ENCODE measurements around the gene DNASE1L1.
"Not testable (repeated sequence)": the region's sequence is repeated elsewhere in the genome, so short reads cannot be mapped to it uniquely, and the experiment has no call there.

Gene DNASE1L1

GRCh38 chrX:154401045-154401799 lies 7.8 kb downstream of the DNASE1L1 start:
- TF ChIP-seq, protein P1, sequence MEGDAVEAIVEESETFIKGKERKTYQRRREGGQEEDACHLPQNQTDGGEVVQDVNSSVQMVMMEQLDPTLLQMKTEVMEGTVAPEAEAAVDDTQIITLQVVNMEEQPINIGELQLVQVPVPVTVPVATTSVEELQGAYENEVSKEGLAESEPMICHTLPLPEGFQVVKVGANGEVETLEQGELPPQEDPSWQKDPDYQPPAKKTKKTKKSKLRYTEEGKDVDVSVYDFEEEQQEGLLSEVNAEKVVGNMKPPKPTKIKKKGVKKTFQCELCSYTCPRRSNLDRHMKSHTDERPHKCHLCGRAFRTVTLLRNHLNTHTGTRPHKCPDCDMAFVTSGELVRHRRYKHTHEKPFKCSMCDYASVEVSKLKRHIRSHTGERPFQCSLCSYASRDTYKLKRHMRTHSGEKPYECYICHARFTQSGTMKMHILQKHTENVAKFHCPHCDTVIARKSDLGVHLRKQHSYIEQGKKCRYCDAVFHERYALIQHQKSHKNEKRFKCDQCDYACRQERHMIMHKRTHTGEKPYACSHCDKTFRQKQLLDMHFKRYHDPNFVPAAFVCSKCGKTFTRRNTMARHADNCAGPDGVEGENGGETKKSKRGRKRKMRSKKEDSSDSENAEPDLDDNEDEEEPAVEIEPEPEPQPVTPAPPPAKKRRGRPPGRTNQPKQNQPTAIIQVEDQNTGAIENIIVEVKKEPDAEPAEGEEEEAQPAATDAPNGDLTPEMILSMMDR (IDR thresholded peaks at IDR 0.05; ENCODE audit: control insufficient read depth, insufficient read depth, low read depth, low read length, missing control alignments), result no peak
- DNase-seq (ENCODE audit: low read depth), result no peak
- H3K4me3 ChIP-seq (ENCODE audit: control insufficient read depth, low read depth, low read length), result no peak overlapping the region

DNA sequence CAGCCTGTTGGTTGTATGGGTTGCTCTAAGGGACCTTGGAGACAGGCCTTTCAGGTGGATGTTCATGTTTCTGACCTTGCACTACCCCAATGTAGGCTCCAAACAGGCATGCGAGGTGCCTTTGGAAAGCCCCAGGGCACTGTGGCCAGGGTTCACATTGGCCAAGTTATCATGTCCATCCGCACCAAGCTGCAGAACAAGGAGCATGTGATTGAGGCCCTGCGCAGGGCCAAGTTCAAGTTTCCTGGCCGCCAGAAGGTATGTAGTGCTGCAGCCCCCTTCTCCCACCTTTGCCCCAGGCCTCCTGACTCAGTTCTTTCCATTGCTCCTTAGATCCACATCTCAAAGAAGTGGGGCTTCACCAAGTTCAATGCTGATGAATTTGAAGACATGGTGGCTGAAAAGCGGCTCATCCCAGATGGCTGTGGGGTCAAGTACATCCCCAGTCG lies 8.7 kb downstream of the DNASE1L1 start:
- H3K4me3 ChIP-seq (ENCODE audit: control insufficient read depth, low read depth, low read length), result peak overlapping the region; percentile 69
- DNase-seq (ENCODE audit: low read depth), result not testable (repeated sequence)

GRCh38 chrX:154399527-154400368 lies 9.3 kb downstream of the DNASE1L1 start:
- H3K4me3 ChIP-seq (ENCODE audit: control insufficient read depth, low read depth, low read length), result peak overlapping the region; percentile 69
- DNase-seq (ENCODE audit: low read depth), result no peak
- TF ChIP-seq, protein P1 (IDR thresholded peaks at IDR 0.05; ENCODE audit: control insufficient read depth, insufficient read depth, low read depth, low read length, missing control alignments), result no peak

DNA sequence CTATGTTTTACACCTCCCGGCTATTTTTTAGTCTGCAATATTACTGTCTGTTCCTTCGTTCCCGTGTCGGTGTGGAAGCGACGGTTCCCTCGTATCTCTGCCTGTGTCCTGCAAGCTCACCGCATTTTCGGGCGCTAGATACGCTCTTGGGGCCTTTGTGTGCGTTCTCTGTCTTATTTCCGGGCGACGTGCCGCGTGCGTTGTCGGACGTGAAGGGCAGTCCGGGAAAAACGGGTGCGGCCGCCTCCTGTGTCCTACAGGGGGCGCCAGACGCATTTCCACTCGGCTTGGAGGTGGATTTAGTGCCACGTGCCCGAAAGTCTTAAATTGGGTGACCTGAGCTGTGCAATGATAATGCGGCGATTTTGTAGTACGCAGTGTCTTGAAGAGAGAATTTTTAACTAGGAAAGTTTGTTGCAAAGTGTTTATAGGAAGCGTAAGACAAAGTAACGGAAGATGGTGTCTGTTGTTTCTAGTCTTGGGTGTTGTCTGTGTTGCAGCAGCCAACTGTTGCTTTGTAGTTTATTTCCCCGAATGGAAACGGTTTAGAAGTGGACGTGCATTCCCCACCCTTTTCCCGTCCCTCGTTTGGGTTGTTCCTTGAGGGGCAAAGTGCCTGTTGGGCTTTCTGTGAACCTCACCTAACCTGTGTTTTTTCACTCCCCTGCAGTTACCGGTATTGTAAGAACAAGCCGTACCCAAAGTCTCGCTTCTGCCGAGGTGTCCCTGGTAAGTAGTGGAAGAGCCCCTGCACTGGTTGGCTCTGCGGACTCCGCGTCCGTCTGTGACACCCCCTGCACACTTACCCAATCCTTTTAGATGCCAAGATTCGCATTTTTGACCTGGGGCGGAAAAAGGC lies 10.2 kb downstream of the DNASE1L1 start:
- TF ChIP-seq, protein P1 (IDR thresholded peaks at IDR 0.05; ENCODE audit: control insufficient read depth, insufficient read depth, low read depth, low read length, missing control alignments), result peak; percentile 81
- H3K4me3 ChIP-seq (ENCODE audit: control insufficient read depth, low read depth, low read length), result peak overlapping the region; percentile 69
- DNase-seq (ENCODE audit: low read depth), result peak; percentile 33

DNA sequence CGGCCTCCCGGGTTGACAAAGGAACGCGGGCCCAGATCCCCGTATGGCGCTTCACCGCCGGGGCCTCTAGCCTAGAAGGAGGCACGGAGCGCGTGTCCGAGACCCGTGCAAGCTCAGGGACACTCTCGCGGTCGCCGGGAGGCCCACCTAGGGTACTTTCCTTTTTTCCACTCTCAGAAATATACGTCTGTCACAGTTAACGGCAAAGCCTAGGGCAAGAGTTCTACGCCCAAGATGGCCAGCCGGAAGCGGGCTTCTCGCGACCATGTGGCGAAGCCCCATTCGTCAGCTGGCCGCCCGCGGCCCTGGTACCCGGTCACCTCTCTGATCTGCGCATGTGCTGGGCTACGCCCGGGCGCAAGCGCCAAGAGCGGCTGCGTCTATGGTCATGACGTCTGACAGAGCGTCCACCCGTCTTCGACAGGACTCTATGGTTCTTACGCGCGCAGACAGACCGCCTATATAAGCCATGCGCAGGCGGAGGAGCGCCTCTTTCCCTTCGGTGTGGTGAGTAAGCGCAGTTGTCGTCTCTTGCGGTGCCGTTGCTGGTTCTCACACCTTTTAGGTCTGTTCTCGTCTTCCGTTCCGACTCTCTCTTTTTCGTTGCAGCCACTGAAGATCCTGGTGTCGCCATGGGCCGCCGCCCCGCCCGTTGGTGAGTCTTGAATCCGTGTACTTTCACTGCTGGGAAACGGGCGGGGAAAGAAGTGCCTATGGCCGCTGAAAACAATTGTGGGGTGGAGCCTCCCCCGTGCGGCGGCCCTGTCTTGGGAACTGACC lies 11.0 kb downstream of the DNASE1L1 start, which contains the start of gene RPL10:
Gene RPL10 (plus strand): TSS at position 490 of the 780 bp plus-strand sequence. CDS start 143 bp downstream, at position 633.
- peak within 1 kb of the TSS; percentile 69 for H3K4me3 ChIP-seq (ENCODE audit: control insufficient read depth, low read depth, low read length)
- DNase-seq (ENCODE audit: low read depth), result peak; percentile 93
- TF ChIP-seq, protein P1 (IDR thresholded peaks at IDR 0.05; ENCODE audit: control insufficient read depth, insufficient read depth, low read depth, low read length, missing control alignments), result no peak

GRCh38 chrX:154396973-154397887 lies 11.8 kb downstream of the DNASE1L1 start:
- TF ChIP-seq, protein P1 (IDR thresholded peaks at IDR 0.05; ENCODE audit: control insufficient read depth, insufficient read depth, low read depth, low read length, missing control alignments), result no peak
- DNase-seq (ENCODE audit: low read depth), result no peak
- peak overlapping the region; percentile 69 for H3K4me3 ChIP-seq (ENCODE audit: control insufficient read depth, low read depth, low read length)

- H3K4me3 ChIP-seq (ENCODE audit: control insufficient read depth, low read depth, low read length); DNase-seq (ENCODE audit: low read depth): not testable (repeated sequence)
Measured at GRCh38 chrX:154396363-154396762, 12.7 kb downstream of the DNASE1L1 start.

- H3K4me3 ChIP-seq (ENCODE audit: control insufficient read depth, low read depth, low read length); DNase-seq (ENCODE audit: low read depth): not testable (repeated sequence)
Measured at GRCh38 chrX:154389812-154390747, 19.0 kb downstream of the DNASE1L1 start.
